ENCODE data around the gene FTCD. TPM values are rescaled to one million over a fixed set of nuclear protein-coding genes. Genes with fewer than 3 reads are reported as not detected.

FTCD gene
- total and polyA plus RNA-seq, 2 of the 4 experiments (the other 2 are of a cell fraction), result 0.55 TPM; not detected in 1

DNA sequence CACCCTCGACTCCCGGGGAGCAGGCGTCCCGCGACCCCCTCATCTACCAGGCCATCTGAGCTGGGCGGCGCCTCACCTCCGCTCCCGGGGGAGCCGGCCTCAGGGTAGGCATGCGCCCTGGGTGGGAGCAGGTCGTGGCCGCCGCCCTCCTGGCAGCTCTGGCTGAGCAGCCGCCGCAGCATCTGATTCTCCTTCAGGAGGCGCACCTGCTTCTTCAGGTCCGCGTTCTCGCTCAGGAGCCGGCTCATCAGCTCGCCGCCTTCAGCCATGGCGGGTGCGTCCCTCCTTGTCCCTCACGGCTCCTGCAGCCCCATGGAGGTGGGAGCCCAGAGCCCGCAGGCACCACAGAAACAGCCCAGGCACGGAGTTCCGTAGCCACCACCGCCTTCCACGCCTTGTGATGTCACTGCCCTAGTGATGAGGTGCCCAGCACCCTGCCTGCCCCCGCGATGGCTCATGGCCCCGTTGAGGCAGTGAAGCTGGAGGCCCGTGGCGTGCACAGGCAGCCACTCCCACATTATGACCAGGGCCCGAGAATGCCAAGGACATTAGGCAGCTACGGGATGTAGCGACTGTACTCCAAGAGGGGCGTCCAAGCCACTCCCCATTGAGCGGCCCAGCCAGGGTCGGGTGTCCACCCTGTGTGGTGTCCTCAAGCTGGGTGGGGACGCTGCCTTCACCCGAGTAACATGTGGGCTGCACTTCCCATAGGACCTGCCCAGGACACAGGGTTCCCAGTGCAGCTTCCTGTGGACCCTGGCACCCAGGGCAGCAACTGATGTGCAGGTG is 27.4 kb upstream of the FTCD start:
- no peak overlapping the region for H4K8ac ChIP-seq (ENCODE audit: low read depth in 2 of 2, low read length in 2 of 2)
- in situ Hi-C loops (cut with MboI; ENCODE audit: low sequenced_read_pairs), result no loop called here
- no peak overlapping the region for H2BK20ac ChIP-seq (ENCODE audit: low read depth, low read length)
- H3K23ac ChIP-seq (ENCODE audit: low read depth, low read length), result no peak overlapping the region
- no peak for ATAC-seq (ENCODE audit: low read depth)
- TF ChIP-seq RAD21 (IDR thresholded peaks at IDR 0.05; ENCODE audit: low read length), result no peak
- TF ChIP-seq MAZ (IDR thresholded peaks at IDR 0.05; ENCODE audit: borderline replicate concordance, low read depth, low read length), result no peak
- no peak for TF ChIP-seq POLR2A (IDR thresholded peaks at IDR 0.05; ENCODE audit: low read depth, low read length)
- no peak for TF ChIP-seq RFX5 (IDR thresholded peaks at IDR 0.05; ENCODE audit: low read depth, low read length)
- TF ChIP-seq NFE2L2 (IDR thresholded peaks at IDR 0.05; ENCODE audit: low read depth, low read length), result no peak
- no peak for TF ChIP-seq MAFK (IDR thresholded peaks at IDR 0.05; ENCODE audit: low read depth, low read length)
- TF ChIP-seq, protein P1, sequence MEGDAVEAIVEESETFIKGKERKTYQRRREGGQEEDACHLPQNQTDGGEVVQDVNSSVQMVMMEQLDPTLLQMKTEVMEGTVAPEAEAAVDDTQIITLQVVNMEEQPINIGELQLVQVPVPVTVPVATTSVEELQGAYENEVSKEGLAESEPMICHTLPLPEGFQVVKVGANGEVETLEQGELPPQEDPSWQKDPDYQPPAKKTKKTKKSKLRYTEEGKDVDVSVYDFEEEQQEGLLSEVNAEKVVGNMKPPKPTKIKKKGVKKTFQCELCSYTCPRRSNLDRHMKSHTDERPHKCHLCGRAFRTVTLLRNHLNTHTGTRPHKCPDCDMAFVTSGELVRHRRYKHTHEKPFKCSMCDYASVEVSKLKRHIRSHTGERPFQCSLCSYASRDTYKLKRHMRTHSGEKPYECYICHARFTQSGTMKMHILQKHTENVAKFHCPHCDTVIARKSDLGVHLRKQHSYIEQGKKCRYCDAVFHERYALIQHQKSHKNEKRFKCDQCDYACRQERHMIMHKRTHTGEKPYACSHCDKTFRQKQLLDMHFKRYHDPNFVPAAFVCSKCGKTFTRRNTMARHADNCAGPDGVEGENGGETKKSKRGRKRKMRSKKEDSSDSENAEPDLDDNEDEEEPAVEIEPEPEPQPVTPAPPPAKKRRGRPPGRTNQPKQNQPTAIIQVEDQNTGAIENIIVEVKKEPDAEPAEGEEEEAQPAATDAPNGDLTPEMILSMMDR (conservative IDR thresholded peaks at IDR 0.05; ENCODE audit: low read depth, low read length), result no peak
- TF ChIP-seq, protein P2, sequence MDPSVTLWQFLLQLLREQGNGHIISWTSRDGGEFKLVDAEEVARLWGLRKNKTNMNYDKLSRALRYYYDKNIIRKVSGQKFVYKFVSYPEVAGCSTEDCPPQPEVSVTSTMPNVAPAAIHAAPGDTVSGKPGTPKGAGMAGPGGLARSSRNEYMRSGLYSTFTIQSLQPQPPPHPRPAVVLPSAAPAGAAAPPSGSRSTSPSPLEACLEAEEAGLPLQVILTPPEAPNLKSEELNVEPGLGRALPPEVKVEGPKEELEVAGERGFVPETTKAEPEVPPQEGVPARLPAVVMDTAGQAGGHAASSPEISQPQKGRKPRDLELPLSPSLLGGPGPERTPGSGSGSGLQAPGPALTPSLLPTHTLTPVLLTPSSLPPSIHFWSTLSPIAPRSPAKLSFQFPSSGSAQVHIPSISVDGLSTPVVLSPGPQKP (IDR thresholded peaks at IDR 0.05; ENCODE audit: borderline replicate concordance, low read depth, low read length), result no peak
- no peak for TF ChIP-seq CEBPB (IDR thresholded peaks at IDR 0.05; ENCODE audit: low read depth, low read length)
- no peak overlapping the region for H3K27ac ChIP-seq (ENCODE audit: insufficient read depth, low read length)
- H3K18ac ChIP-seq (ENCODE audit: low read depth, low read length), result no peak overlapping the region
- DNase-seq, result no peak
- H2AK5ac ChIP-seq (ENCODE audit: low read depth, low read length), result no peak overlapping the region
- no peak overlapping the region for H4K91ac ChIP-seq (ENCODE audit: insufficient read depth, low read depth, low read length)
- POLR2A ChIA-PET (ENCODE audit: unreplicated experiment), result interaction anchor here (0.6 kb wide), 1 partner anchor 403 kb away, joined by 3 read pairs; no protein-coding TSS in a partner anchor
- no TSS peak for BruUV-seq (replicated peaks)
- no peak overlapping the region for H3K14ac ChIP-seq (replicated peaks; ENCODE audit: low read depth, low read length)
- H3K9me1 ChIP-seq (ENCODE audit: insufficient read depth, low read length), result peaks cover 4% of the 10 kb centered on the region
- H2BK120ac ChIP-seq (ENCODE audit: low read depth, low read length), result no peak overlapping the region
- no peaks in the 10 kb centered on the region for H4K20me1 ChIP-seq (ENCODE audit: insufficient read depth, low read length)
- no peak overlapping the region for H3K4me3 ChIP-seq (ENCODE audit: insufficient read depth, low read depth, low read length)
- H3K4me2 ChIP-seq (ENCODE audit: low read depth, low read length), result peak overlapping the region; percentile 37; the same call in 1 of the 2 replicates
- peaks cover 4 to 8% of the 10 kb centered on the region in 2 experiments; a peak in 3 of 4 replicates for H3K79me1 ChIP-seq (ENCODE audit: low read depth in 1 of 2, low read length in 2 of 2)
- 0 out of 2 replicates have a peak, but pooled peaks cover under 1% of the 10 kb centered on the region for H3K36me3 ChIP-seq (ENCODE audit: control insufficient read depth, insufficient read depth, low read length)
- no peaks in the 10 kb centered on the region for H3K27me3 ChIP-seq (ENCODE audit: control insufficient read depth, insufficient read depth, low read length)
- intact Hi-C loops (cut with micrococcal nuclease), result no loop called here
- no peak overlapping the region for H2BK15ac ChIP-seq (ENCODE audit: low read depth, low read length)
- CTCF ChIA-PET, result no interaction called here
- no peak overlapping the region for H3K9ac ChIP-seq (ENCODE audit: low read depth, low read length)
- H3K56ac ChIP-seq (ENCODE audit: extremely low read depth, insufficient read depth, low read length), result no peak overlapping the region
- no peaks in the 10 kb centered on the region for H3K9me3 ChIP-seq (ENCODE audit: control insufficient read depth, insufficient read depth, low read length)
- H3K4me1 ChIP-seq (ENCODE audit: control insufficient read depth, insufficient read depth, low read length), result peaks cover 7% of the 10 kb centered on the region; the same call in 1 of the 2 replicates
- peak overlapping the region; percentile 37 for H2AFZ ChIP-seq (replicated peaks; ENCODE audit: low read length, poor library complexity)
- no peak overlapping the region for H4K5ac ChIP-seq (ENCODE audit: low read depth, low read length)
- no peak overlapping the region for H3K4ac ChIP-seq (ENCODE audit: low read depth, low read length)
- peak overlapping the region; percentile 93 for H2AK9ac ChIP-seq (replicated peaks; ENCODE audit: low read depth, low read length, poor library complexity)
- H2BK5ac ChIP-seq (ENCODE audit: low read depth, low read length, poor library complexity, severe bottlenecking), result no peak overlapping the region
- 91% methylated on average over 21 of the region's 44 CpGs; no CpG with 5 or more reads in 1 of the 2 experiments for WGBS, 2 experiments (ENCODE audit: extremely low coverage in 2 of 2, insufficient read length in 1 of 2)
- dilution Hi-C loops (cut with HindIII; ENCODE audit: low sequenced_read_pairs, unreplicated experiment), result no loop called here
